Sciatic nerve (tissue), 2 donors: Measurements from ENCODE around the gene PARN. TPM values are rescaled to one million over a fixed set of nuclear protein-coding genes. Genes with fewer than 3 reads are reported as not detected.
"Not testable (repeated sequence)": the region's sequence is repeated elsewhere in the genome, so short reads cannot be mapped to it uniquely, and the experiment has no call there.

Source experiments
- ATAC-seq: fragments of 200-7000 bp; cut with Tn5 transposase; one replicate; pipeline ENCODE4 v1.9.1; 2020; ENCODE audit warnings: mild to moderate bottlenecking, moderate library complexity
- DNase-seq: peaks from one replicate; pipeline ENCODE4 v3.0.0-alpha.2; 2020; ENCODE audit warnings: low spot score
- intact Hi-C: fragments of 100-400 bp; cut with DNase I; formaldehyde crosslinking; loops from one replicate; pipeline ENCODE4 v1.14.2; 2022
- total RNA-seq: library from RNA; stranded (reverse); fragmentation: NEBNext Ultra II Directional; extraction: Animal tissue kit (Norgen Biotek cat#: 25700); gene quantifications from one replicate; pipeline ENCODE4 v1.2.1, GENCODE V29; 2021
- donor health status: DM: no; HTN: no; CAD: no.
- donor health status: DM: no; HTN: no; CAD: no.

Gene PARN
- total RNA-seq, 1 donor from 2014 or later: 31.6 TPM

DNA sequence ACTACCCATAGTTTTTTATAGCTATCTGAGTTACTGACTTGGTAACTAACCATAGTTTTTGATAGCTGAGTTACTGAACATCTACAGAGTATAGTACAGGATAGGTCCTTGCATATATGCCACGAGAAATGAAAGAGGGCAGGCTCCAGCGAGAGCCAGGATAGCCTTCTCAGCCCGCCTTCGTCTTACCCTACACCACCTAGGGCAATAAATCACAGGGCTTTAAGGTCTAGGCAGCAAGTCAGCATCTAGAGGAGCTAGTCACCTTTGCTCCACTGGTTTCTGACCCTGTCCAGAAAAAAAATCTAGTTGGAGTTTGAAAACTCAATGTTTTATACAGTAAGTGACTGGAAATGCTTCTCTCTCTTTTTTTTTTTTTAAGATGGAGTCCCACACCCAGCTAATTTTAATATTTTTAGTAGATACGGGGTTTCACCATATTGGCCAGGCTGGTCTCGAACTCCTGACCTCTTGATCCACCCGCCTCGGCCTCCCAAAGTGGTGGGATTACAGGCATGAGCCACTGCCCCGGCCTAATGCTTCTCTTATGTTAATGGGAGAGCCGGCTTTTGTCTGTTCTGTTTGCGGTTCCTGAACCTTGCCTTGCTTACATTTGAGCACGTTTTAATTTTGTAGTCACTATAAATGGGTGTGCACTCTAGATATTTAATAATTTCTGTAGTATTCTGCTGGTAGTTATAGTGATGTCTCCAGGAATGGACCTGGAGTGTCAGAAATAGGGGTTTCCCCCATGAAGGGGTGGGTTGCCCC lies 5.5 kb upstream of the PARN start:
- DNase-seq (no peak), ATAC-seq (no peak)
- intact Hi-C loops: no loop called here

DNA sequence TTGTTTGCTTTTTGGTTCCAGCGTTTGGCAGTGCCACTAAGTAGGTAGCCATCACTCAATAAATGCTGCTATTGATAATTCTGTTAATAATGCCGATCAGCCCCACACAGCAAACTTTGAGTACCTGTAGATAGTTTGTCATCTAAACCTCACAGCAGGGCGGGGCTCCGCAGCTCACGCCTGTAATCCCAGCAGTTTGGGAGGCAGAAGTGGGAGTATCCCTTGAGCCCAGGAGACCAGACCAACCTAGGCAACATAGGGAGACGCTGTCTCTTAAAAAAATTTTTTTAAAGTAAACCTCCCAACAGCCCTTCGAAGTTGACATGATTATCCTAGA lies 4.3 kb upstream of the PARN start:
- ATAC-seq (no peak), DNase-seq (no peak)
- intact Hi-C loops: no loop called here

DNA sequence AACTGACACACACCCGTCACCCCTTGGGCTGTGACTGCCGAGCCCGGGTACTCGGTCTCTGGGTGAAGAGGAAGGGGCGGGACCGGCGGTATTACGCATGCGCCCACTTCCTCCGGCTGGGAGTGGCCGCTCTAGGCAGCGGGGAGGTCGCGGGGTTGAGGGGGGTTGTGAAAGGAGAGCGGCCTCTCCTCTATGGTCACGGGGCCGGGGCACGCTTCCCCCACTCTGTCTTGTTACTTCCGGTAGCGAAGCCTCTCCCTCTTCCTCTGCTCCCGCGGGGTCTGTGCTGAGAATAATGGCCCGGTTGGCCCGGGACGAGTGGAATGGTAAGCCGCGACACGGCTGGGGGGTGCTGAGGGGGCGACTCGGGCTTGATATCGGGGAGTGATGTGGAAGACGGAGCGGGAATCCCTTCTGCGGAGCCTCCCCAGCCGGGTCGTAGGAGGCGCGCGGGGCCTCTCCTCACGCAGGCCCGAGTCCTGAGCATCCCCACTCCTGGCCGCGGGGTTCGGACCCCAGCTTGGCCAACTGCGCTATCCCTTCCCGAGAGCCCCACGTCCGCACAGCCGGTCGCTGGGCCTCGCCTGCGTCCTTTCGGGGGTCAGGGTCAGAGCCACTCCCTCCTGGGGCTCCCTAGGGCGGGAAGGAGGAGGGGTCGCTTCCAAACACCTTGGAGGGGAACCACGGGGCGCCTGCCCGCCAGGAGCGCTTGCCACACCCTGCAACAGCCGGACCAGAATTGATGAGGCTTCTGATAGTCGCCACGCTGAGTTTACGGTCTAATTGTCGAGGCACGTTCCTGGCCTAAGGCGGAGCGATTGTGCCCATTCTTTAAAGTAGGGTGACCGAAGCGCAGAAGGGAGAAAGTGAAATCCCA lies 2.9 kb upstream of the PARN start, which contains the start of gene BFAR:
Gene BFAR, plus strand, starts transcription at position 259 of the 877 bp plus-strand sequence. CDS start 11,396 bp downstream, outside the sequence.
- DNase-seq (peak; percentile 100), ATAC-seq (peak; percentile 97)
- intact Hi-C loops: no loop called here

DNA sequence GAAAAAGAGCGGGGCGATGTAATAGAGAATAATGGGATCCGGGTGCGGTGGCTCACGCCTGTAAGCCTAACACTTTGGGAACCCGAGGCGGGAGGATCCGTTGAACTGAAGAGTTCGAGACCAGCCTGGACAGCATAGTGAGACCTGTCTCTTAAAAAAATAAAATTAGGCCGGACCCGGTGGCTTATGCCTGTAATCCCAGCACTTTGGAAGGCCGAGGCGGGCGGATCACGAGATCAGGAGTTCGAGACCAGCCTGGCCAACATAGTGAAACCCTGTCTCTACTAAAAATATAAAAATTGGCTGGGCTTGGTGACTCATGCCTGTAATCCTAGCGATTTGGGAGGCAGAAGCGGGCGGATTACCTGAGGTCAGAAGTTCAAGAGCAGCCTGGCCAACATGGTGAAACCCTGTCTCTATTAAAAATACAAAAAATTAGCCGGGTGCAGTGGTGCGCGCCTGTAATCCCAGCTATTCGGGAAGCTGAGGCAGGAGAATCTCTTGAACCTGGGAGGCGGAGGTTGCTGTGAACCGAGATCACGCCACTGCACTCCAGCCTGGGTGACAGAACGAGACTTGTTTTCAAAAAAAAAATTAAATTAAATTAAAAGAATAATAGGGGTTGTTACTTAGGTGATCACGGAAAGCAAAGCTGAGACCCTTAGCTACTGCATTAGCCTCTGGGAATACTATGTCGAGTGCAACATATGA lies 715 bp upstream of the PARN start:
- DNase-seq, ATAC-seq, intact Hi-C loops: not testable (repeated sequence)

DNA sequence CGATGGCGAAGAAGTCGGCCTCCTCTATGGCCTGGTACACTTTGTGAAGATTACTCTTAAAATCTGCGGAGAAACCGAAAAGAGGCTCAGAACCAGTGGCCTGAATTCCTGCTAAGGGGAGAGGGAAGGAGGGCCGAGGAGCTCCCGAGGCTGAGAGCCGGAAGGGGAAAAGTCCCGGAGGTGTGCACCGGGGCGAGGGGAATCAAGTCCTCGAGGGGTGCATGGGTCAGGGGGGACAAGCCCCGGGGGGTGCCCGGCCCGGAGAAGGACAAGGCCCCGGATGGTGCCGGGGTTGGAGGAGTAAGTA lies 495 bp downstream of the PARN start:
- peak; percentile 73 for DNase-seq
- no peak for ATAC-seq
- intact Hi-C loops: no loop called here

DNA sequence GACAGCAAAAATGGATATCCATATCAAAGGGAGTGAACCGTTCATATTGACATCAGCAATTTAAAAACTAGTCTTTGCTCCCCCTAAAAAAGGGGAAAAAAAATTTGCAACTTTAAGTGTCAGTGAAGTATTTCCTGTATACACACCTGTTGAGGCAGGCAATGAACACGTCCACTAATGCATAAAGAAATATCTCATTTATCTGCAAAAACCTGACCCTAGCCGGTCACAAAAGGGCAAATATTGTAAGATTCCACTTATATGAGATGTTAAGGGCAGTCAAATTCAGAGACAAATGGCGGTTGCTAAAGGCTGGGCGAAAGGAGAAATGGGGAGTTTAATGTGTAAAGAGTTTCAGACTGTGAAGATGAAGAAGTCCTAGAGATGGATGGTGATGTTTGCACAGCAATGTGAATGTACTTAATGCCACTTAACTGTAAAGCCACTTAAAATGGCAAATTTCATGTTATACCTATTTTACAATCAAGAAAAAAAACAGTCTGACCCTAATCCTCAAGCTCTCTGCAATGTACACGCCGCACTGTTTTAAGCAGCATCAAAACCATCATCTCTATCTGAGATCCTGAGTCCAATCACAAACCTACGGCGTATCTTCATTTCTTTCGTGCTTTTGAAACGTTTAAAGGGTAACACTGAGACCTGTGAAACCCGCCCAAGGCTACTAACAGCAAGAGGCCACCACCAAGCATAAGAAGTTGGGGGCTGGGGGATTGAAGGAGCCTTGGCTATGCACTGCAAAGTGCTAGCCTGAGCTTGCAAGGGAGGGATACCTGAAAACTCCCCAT lies 1.1 kb downstream of the PARN start:
- ATAC-seq: no peak
- no peak for DNase-seq
- intact Hi-C loops: no loop called here

DNA sequence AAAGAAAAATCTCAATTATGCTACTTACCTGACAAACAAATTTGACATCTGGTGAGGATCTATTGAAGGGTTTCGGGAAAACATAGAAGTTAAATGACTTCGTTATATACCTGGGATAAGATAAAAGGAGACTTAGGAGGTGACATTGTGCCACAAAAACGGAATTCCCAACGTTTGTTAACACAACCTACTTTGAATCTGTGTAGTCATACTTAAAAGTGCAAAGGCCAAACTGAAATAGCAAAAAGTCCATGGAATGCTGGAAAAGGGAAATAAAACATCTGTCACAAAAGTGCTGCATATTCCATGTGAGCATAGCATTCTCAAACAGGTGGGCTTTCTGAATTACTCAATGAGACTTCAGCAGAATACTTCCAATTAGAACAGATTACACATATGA lies 3.0 kb downstream of the PARN start:
- DNase-seq: no peak

DNA sequence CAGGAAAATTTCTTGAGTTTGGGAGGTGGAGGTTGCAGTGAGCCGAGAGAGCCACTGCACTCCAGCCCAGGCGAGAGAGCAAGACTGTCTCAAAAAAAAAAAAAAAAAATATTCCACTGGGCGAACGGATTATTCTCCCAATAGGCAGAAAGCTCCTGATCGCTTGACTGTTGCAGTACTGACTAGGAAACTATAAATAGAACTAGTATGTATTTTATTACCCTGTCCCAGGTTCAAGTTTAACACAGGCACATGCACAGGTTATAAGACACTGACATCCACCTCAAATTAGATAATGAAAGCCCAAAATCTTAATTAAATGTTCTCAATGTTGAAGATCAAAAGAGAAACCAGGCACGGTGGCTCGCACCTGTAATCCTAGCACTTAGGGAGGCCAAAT lies 11.5 kb downstream of the PARN start:
- intact Hi-C loops: no loop called here
- ATAC-seq (no peak), DNase-seq (no peak)

More for the DNA sequence above, 3.0 kb downstream of the PARN start:
- intact Hi-C loops: no loop called here
- no peak for ATAC-seq

DNA sequence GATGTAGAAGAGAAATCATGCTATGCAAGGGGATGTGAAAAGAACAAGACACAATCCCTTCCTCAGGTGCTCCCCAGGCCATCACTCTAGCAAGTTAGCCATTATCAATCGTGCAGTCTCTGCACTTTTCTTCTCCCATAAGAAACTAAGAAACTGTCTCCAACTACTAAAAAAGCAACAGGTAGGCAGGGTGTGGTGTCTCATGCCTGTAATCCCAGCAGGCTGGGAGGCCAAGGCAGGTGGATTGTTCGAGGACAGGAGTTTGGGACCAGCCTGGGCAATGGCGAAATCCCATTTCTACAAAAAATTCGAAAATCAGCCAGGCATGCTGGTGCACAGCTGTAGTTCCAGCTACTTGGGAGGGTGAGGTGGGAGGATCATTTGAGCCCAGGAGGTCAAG lies 13.8 kb downstream of the PARN start:
- intact Hi-C loops: no loop called here
- no peak for DNase-seq
- no peak for ATAC-seq

DNA sequence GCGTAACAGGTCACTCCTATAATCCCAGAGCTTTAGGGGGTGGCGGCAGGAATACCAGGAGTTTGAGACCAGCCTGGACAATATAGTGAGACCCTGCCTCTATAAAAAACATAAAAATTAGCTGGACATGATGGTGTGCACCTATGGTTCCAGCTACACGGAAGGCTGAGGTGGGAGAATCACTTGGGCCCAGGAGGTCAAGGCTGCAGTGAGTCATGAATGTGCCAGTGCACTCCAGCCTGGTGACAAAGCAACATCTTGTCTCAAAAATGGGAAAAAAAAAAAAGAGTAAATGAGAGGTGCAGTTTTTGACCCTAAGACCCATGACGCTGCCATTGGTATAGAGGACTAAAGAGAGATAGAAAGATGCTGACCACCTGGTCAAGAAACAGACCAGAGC lies 16.1 kb downstream of the PARN start:
- ATAC-seq (no peak), DNase-seq (no peak)
- intact Hi-C loops: no loop called here

DNA sequence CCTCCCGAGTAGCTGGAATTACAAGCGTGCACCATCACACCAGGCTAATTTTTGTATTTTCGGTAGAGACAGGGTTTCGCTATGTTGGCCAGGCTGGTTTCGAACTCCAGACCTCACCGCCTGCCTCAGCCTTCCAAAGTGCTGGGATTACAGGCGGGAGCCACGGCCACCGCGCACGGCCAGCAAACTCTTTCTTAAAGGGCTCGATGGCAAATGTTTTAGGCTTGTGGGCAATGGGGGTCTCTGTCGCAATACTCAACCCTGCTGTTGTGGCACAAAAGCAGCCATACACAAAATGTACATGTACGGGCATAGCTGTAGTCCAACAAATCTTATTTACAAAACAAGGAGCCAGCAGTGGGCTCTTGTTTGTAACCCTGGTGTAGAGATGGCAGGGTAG lies 18.4 kb downstream of the PARN start:
- no peak for ATAC-seq

DNA sequence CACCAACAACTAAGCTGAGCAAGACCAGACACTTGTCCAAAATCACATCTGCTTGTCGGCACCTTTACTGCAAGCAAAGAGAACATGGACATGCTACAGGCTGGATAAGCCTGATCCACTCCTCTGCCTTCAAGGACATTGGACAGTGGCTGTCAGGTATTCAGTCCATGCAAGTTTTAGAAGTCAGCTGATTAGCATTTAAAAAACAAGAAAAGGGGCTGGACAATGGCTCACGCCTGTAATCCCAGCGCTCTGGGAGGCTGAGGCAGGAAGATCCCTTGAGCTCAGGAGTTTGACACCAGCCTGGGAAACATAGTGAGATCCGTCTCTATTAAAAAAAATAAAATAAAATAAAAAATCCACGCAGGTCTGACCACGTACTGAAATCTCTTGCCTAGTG lies 20.3 kb downstream of the PARN start:
- intact Hi-C loops: no loop called here
- DNase-seq (no peak), ATAC-seq (no peak)

More for the DNA sequence above, 18.4 kb downstream of the PARN start:
- intact Hi-C loops: no loop called here
- no peak for DNase-seq

DNA sequence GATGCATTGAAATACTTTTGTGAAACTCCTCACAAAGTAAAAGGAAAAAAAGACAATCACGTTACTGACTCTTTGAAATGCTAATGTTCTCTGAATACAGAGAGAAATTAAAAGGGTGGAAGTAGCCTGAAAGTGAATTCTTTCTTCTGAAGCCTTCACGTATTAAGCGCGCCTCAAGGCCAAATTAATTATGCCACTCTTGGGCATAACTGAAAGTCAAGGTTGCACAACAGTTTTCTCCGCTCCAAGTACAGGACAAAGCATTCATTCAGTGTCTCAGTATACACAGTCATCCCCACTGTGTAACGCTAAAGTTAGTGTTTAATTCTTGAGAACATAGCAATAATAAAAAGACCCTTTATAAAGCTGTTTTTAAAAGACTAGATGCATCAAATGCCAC lies 21.5 kb downstream of the PARN start:
- ATAC-seq (no peak), DNase-seq (no peak)
- intact Hi-C loops: no loop called here

DNA sequence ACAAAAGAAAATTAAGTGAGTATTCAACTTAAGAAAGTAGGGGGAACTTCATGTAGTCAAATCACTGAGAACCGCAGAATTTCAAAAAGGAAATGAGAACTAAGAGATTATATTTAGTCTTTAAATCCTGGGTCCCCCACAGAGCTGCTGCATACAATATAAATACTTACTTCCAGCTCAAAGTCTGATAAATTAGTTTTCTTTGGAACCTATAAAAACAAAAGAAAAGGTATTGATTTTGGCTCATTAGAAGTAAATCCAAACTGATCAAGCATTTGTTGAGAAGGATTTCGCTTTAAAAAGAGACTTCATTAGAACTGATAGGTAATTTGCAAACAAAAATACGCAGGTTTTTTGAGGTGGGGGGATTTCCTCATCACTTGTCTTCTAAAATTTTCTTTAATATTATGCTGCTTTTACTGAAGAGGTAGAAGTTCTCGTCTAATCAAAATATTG lies 21.9 kb downstream of the PARN start:
- intact Hi-C loops: no loop called here
- no peak for ATAC-seq

DNA sequence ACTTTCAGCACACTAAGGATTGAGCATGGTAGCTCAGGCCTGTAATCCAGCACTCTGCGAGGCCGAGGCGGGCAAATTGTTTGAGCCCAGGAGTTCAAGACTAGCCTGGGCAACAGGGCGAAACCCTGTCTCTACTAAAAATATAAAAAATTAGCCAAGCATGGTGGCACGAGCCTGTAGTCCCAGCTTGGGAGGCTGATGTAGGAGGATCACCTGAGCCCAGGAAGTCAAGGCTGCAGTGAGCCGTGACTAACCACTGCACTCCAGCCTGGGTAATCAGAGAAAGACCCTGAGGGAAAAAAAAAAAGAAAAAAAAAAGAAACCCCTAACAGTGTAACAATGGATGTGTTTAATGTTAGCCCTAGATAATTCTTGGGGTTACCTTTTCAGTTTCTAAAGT lies 24.0 kb downstream of the PARN start:
- no peak for DNase-seq
- no peak for ATAC-seq
- intact Hi-C loops: no loop called here

More for the DNA sequence above, 21.9 kb downstream of the PARN start:
- no peak for DNase-seq

DNA sequence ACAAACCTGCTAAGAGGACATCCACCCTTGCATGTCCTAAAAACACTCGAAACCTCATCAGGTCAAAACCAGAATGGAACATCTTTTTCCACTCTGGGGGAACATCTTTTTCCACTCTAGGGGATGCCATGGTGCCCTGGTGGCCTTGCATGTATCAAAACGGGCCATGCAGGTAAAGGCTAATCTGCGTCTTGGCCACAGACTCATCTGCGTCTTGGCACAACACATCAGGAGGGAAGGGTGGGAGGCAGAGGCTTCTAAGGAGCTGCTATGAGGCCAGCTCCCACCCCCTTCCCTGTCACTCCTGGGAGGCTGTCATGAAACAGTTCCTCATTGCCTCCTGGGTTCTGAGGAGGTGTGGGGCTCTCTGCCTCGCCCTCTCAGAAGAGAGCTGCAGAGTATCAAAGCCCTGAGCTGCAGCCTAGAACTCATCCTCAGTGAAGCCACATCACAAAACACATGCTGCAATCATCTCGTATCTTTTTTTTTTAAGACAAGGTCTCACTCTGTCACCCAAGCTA lies 27.6 kb downstream of the PARN start:
- intact Hi-C loops: no loop called here
- no peak for DNase-seq
- ATAC-seq: no peak

DNA sequence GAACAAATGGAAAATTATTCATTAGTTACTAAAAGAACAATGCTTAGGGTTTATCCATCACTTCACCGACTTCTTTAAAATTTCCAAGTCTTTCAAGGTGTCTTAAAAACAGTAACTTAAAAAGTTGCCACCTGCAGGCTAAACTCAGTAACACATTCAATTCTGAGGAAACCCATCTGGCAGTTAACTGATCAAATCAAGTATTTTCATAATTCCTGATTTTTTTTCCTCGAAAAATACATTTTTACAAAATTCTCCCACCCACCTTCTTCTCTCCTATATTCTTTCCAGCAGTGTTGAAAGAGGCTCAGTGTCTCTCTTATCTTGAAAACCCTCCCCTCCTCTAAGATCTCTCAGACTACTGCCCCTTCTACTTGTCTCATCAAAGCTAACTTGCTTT lies 29.9 kb downstream of the PARN start:
- ATAC-seq: no peak
- DNase-seq: no peak
- intact Hi-C loops: no loop called here

DNA sequence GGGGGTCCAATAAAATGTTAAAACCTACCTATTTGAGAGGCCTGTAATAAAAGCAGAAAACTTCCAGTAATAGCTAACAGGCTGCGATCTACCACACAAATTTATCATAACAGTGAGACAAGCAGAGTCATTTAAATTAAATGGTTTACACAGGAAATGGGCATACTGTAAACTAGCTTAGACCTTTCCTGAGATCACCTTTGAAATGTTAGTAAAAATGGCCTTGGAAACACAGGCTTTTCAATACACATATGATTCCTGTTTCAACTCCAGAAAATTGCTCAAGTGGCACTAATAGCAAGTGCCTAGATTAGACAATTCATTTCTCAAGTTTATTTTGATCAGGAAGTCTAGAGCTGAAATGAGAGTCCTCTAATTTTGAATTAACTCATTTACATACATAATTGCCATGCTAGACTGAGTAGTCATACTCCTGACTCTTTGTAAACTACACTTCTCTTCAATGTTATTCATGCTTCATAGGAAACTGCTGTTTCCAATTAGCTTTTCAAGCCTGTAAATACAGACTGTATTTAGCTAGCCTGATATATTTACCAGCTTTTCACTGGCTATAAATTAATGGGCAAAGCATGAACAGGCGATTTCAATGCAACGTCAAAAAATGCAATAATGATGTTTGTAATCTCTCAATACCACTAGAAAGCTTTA lies 43.3 kb downstream of the PARN start:
- intact Hi-C loops: no loop called here
- DNase-seq (no peak), ATAC-seq (no peak)
